ENCODE measurements around the gene FSIP1. TPM values are rescaled to one million over a fixed set of nuclear protein-coding genes. Genes with fewer than 3 reads are reported as not detected.

FSIP1 gene
- total and polyA plus RNA-seq, 8 donors: 0.38 to 2.7 (median 0.83) TPM

DNA sequence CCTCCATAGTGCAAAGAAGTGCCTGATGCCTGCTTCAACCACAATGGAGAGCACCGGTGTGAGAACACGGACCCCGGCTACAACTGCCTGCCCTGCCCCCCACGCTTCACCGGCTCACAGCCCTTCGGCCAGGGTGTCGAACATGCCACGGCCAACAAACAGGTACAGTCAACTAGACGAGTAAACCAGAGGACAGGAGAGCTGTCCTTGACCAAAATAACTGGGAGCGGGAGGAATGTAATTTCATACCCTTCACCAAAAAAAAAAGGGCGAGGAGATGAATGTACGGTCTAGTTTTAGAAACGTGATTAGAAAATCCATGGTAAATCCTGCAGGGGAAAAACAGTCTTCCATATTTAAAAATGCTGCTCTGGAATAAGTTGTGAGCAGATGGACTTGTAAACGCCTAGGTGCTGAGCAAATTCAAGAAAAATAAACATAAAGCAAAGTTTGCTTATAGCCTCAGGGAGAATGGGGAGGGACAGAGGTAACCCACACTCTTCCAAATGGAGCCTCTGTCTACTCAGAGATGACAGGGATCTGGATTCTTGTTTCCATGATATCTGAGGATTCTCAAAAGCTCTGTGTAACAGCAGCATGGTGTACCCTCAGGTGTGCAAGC, 193.3 kb downstream of the FSIP1 start:
- H3K9me3 ChIP-seq: no peaks in the 10 kb centered on the region
- ATAC-seq: no peak
- no peak for DNase-seq
- no peaks in the 10 kb centered on the region for H3K4me1 ChIP-seq
- TF ChIP-seq, protein P1, sequence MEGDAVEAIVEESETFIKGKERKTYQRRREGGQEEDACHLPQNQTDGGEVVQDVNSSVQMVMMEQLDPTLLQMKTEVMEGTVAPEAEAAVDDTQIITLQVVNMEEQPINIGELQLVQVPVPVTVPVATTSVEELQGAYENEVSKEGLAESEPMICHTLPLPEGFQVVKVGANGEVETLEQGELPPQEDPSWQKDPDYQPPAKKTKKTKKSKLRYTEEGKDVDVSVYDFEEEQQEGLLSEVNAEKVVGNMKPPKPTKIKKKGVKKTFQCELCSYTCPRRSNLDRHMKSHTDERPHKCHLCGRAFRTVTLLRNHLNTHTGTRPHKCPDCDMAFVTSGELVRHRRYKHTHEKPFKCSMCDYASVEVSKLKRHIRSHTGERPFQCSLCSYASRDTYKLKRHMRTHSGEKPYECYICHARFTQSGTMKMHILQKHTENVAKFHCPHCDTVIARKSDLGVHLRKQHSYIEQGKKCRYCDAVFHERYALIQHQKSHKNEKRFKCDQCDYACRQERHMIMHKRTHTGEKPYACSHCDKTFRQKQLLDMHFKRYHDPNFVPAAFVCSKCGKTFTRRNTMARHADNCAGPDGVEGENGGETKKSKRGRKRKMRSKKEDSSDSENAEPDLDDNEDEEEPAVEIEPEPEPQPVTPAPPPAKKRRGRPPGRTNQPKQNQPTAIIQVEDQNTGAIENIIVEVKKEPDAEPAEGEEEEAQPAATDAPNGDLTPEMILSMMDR (IDR thresholded peaks at IDR 0.05): no peak
- no peak overlapping the region for H3K27ac ChIP-seq
- peaks cover 4 to 95% of the 10 kb centered on the region in 2 donors for H3K36me3 ChIP-seq
- H3K27me3 ChIP-seq: no peaks in the 10 kb centered on the region
- intact Hi-C loops (cut with DNase I): loop anchor here in 1 of 2 donors (10.0 kb wide), 2 partner anchors 165 to 415 kb away; no protein-coding TSS in a partner anchor
- H3K4me3 ChIP-seq: no peak overlapping the region

DNA sequence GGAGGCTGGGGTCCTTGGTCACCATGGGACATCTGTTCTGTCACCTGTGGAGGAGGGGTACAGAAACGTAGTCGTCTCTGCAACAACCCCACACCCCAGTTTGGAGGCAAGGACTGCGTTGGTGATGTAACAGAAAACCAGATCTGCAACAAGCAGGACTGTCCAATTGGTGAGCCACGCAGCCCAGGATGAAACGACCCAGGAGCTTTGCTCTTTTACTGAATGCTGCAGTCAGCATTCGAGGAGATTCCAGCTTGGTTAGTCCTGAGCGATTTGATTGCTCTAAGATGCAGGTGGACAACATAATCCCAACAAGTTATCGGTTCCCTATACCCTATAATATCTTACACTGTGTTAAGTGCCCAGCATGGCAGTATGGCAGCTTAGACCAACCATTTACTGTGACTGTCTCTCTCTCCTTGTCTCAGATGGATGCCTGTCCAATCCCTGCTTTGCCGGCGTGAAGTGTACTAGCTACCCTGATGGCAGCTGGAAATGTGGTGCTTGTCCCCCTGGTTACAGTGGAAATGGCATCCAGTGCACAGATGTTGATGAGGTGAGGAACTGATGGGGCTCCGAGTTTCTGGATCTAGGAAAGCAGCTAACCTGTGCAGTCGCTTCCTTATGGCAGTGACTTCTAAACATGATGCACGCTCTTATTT, 194.0 kb downstream of the FSIP1 start:
- no peaks in the 10 kb centered on the region for H3K9me3 ChIP-seq
- ATAC-seq (no peak), DNase-seq (no peak)
- no peak overlapping the region for H3K4me3 ChIP-seq
- H3K27me3 ChIP-seq: no peaks in the 10 kb centered on the region
- peaks cover 4 to 95% of the 10 kb centered on the region in 2 donors for H3K36me3 ChIP-seq
- TF ChIP-seq, protein P1 (IDR thresholded peaks at IDR 0.05): no peak
- intact Hi-C loops (cut with DNase I): loop anchor here in 1 of 2 donors (10.0 kb wide), 2 partner anchors 166 to 414 kb away; no protein-coding TSS in a partner anchor
- peaks cover 0 to 5% of the 10 kb centered on the region in 2 donors for H3K4me1 ChIP-seq
- H3K27ac ChIP-seq: no peak overlapping the region

DNA sequence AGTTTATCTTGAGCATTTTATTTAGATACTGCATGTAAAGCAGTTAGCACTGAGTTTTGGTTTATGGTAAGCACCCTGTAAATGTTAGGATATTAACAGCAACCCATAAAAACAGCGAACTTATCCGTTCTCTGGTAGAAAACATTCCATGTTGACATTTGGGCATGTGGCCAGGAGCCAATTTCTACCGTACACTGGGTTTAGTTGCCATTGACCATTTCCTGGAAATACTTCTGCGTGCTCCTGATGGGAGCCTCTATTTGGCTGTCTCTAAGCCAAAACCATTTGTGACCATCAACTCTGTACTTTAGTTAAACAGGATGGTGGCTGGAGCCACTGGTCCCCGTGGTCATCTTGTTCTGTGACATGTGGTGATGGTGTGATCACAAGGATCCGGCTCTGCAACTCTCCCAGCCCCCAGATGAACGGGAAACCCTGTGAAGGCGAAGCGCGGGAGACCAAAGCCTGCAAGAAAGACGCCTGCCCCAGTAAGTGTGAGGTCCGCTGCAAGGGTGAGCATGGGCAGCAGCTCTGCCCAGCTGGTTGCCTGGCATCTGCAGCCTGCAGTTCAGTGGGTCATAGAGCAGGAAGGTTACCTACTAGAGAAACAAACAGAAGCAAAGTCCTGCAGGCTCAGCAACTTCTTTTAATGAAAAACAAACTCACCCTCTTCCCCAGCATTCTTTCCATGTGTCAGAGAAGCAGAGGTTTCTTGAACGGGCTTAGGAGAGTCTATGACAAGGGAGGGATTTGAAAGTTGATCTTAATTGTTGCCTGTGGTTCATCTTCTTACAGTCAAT, 194.7 kb downstream of the FSIP1 start:
- Histone ChIP-seq H3K9me3 (no peaks in the 10 kb centered on the region), H3K27ac (no peak overlapping the region), H3K4me1 (peaks cover 0 to 7% of the 10 kb centered on the region in 2 donors), H3K4me3 (no peak overlapping the region), H3K36me3 (peaks cover 4 to 92% of the 10 kb centered on the region in 2 donors), H3K27me3 (no peaks in the 10 kb centered on the region)
- intact Hi-C loops (cut with DNase I): loop anchor here in 1 of 2 donors (10.0 kb wide), 2 partner anchors 167 to 413 kb away; no protein-coding TSS in a partner anchor
- ATAC-seq (no peak), DNase-seq (no peak)
- TF ChIP-seq, protein P1 (IDR thresholded peaks at IDR 0.05): no peak

DNA sequence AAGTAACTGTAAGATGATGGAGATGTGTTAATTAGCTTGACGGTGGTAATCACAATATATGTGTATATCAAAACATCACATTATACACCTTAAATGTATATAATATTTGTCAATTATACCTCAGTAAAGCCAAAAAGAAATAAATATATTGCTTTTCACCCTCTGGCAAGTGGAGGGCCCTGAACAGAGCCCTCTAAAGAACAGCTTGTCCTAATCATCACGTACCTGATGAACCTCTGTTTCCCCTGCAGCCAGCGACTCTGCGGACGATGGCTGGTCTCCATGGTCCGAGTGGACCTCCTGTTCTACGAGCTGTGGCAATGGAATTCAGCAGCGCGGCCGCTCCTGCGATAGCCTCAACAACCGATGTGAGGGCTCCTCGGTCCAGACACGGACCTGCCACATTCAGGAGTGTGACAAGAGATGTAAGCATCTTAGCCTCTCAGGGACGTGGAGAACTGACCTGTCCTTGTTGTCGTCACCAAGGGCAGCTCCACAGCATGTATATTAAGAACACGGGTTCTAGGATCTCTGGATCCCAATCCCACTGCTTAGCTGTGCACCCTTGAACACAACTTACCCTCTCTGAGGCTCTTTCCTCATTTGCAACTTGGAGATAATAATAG, 195.4 kb downstream of the FSIP1 start:
- intact Hi-C loops (cut with DNase I): loop anchor here in 1 of 2 donors (10.0 kb wide), 2 partner anchors 168 to 412 kb away; no protein-coding TSS in a partner anchor
- no peak overlapping the region for H3K27ac ChIP-seq
- TF ChIP-seq, protein P1 (IDR thresholded peaks at IDR 0.05): no peak
- no peak for ATAC-seq
- H3K36me3 ChIP-seq: peaks cover 4 to 91% of the 10 kb centered on the region in 2 donors
- H3K4me3 ChIP-seq: no peak overlapping the region
- H3K27me3 ChIP-seq: peaks cover 0 to 4% of the 10 kb centered on the region in 2 donors
- peaks cover 3 to 11% of the 10 kb centered on the region in 2 donors for H3K4me1 ChIP-seq
- no peaks in the 10 kb centered on the region for H3K9me3 ChIP-seq
- DNase-seq: no peak

Measured in left lung (tissue), 10 donors.